PC-3 (cell line): ENCODE data around the gene ULBP3. TPM values are rescaled to one million over a fixed set of nuclear protein-coding genes. Genes with fewer than 3 reads are reported as not detected.

Experiments
- ATAC-seq: fragments of 200-7000 bp; cut with Tn5 transposase; 2 replicates; pipeline ENCODE4 v1.9.1; 2020; ENCODE audit warnings: mild to moderate bottlenecking, moderate library complexity
- BruUV-seq: library from RNA; stranded (reverse); fragments of 400-500 nt; replicated peaks from 2 replicates; lab custom pipeline; 2021; lab: Mats Ljungman, UMichigan
- CTCF ChIA-PET: fragments of 300-600 bp; sonication (Branson Sonifier 250); formaldehyde crosslinking; loops from one replicate; lab custom pipeline; 2022; ENCODE audit warnings: antibody characterized with exemption; lab: Charles Lee
- POLR2A ChIA-PET: fragments of 300-600 bp; sonication (Branson Sonifier 250); formaldehyde crosslinking; loops from one replicate; lab custom pipeline; 2022; ENCODE audit warnings: antibody characterized with exemption; ENCODE audit not compliant: unreplicated experiment; lab: Charles Lee
- DNase-seq: peaks from one replicate; pipeline ENCODE4 v3.0.0-alpha.2; 2015
- H2AFZ ChIP-seq: fragments of 300-600 bp; sonication (generic); 2 replicates; pipeline ENCODE4 v1.6.0; 2016; ENCODE audit warnings: antibody characterized with exemption, low read length
- H3F3A ChIP-seq: fragments of 300-600 bp; sonication (generic); one replicate; pipeline ENCODE4 v1.6.0; 2017; ENCODE audit warnings: antibody characterized with exemption, low read length, control low read depth, mild to moderate bottlenecking; ENCODE audit not compliant: unreplicated experiment
- H3K27ac ChIP-seq: fragments of 300-600 bp; sonication (generic); 2 replicates; pipeline ENCODE4 v1.5.1; 2016; ENCODE audit warnings: mild to moderate bottlenecking, low read length
- H3K27me3 ChIP-seq: fragments of 300-600 bp; sonication (generic); 2 replicates; pipeline ENCODE4 v1.6.1; 2016; ENCODE audit warnings: low read length, mixed read lengths
- H3K36me3 ChIP-seq: fragments of 300-600 bp; sonication (generic); 2 replicates; pipeline ENCODE4 v1.6.1; 2016; ENCODE audit warnings: low read depth, mixed run types, low read length, mixed read lengths
- H3K4me1 ChIP-seq: fragments of 300-600 bp; sonication (generic); 2 replicates; pipeline ENCODE4 v1.5.1; 2016; ENCODE audit warnings: low read length; ENCODE audit not compliant: insufficient read depth
- H3K4me2 ChIP-seq: fragments of 300-600 bp; sonication (generic); 2 replicates; pipeline ENCODE4 v1.6.0; 2016; ENCODE audit warnings: low read length
- H3K4me3 ChIP-seq: fragments of 300-600 bp; sonication (generic); 2 replicates; pipeline ENCODE4 v1.5.1; 2016; ENCODE audit warnings: mild to moderate bottlenecking, low read length, mixed read lengths
- H3K79me2 ChIP-seq: fragments of 300-600 bp; sonication (generic); 2 replicates; pipeline ENCODE4 v1.6.1; 2017; ENCODE audit warnings: low read length, mixed read lengths
- H3K9ac ChIP-seq: fragments of 300-600 bp; sonication (generic); 2 replicates; pipeline ENCODE4 v1.6.0; 2016; ENCODE audit warnings: mild to moderate bottlenecking, low read length
- H3K9me2 ChIP-seq: fragments of 300-600 bp; sonication (generic); replicated peaks from 2 replicates; pipeline ENCODE4 v1.6.1; 2016; ENCODE audit warnings: mixed run types, low read length, mixed read lengths
- H3K9me3 ChIP-seq: fragments of 300-600 bp; sonication (generic); 2 replicates; pipeline ENCODE4 v1.6.1; 2016; ENCODE audit warnings: low read length, mixed read lengths
- H4K20me1 ChIP-seq: fragments of 300-600 bp; sonication (generic); 2 replicates; pipeline ENCODE4 v1.6.1; 2016; ENCODE audit warnings: low read length, mixed read lengths
- EZH2 ChIP-seq: fragments of 300-600 bp; sonication (generic); IDR thresholded peaks from one replicate; pipeline ENCODE4 v1.6.1; 2017; ENCODE audit warnings: antibody characterized with exemption, mild to moderate bottlenecking, low read length; ENCODE audit not compliant: unreplicated experiment
- EZH2phosphoT487 ChIP-seq: fragments of 300-600 bp; sonication (generic); IDR thresholded peaks from 2 replicates; pipeline ENCODE4 v1.6.1; 2018; ENCODE audit warnings: mild to moderate bottlenecking, antibody characterized with exemption, low read length, borderline replicate concordance
- intact Hi-C: fragments of 100-400 bp; cut with micrococcal nuclease; formaldehyde crosslinking; loops from 2 replicates; pipeline ENCODE4 v1.9.0; 2023
- total RNA-seq: library from RNA; depleted of rRNA; stranded (reverse); fragments of >200 nt; gene quantifications from 2 replicates; pipeline ENCODE4 v1.2.3, GENCODE V29; 2014
- TF ChIP-seq, protein P1 (sequence below): fragments of 300-600 bp; sonication (generic); conservative IDR thresholded peaks from 2 replicates; pipeline ENCODE4 v1.5.1; 2017; ENCODE audit warnings: antibody characterized with exemption, low read depth, mild to moderate bottlenecking, low read length

ULBP3 gene
- total RNA-seq, 1 experiment from 2014 or later: 20.5 TPM

DNA sequence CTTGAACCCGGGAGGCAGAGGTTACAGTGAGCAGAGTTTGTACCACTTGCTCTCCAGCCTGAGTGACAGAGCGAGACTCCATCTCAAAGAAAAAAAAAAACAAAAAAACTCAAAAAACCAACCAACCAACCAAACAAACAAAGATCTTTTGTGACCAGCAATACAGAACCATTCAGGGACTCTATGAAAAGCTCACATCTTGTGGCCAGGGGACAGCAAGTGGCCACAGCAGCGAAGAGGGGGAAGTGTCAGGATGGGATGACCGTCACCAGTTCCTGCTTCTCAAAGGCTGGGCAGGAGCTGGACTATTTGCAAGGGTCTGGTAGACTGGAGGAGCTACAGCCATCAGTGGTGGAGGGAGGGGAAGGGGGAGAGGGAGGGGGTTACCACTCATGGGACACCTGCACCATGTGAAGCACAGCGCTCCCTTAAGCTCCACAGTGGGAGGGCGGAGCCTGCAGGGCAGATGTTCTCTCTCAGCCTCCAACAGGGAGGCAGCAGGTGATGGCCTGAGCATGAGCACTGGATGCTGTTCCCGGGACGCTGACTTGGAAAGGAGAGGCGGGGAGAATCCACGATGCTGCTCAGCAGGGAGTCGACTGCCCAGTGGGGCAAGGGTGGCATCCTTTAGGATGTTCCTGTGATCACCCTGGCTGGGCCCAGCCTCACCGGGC lies 19.7 kb upstream of the ULBP3 start:
- Histone ChIP-seq H3K9ac (no peak overlapping the region), H3K9me2 (no peaks in the 10 kb centered on the region), H3K79me2 (no peaks in the 10 kb centered on the region), H3K4me1 (no peaks in the 10 kb centered on the region), H3K4me3 (no peak overlapping the region), H2AFZ (no peak overlapping the region), H3K27me3 (0 out of 2 replicates have a peak, but pooled peaks cover 5% of the 10 kb centered on the region), H3K4me2 (no peak overlapping the region), H3K27ac (no peak overlapping the region), H3K9me3 (no peaks in the 10 kb centered on the region), H3F3A (no peaks in the 10 kb centered on the region), H4K20me1 (no peaks in the 10 kb centered on the region), H3K36me3 (no peaks in the 10 kb centered on the region)
- ATAC-seq: no peak
- CTCF ChIA-PET: no interaction called here
- TF ChIP-seq EZH2phosphoT487 (no peak), EZH2 (no peak)
- TF ChIP-seq, protein P1, sequence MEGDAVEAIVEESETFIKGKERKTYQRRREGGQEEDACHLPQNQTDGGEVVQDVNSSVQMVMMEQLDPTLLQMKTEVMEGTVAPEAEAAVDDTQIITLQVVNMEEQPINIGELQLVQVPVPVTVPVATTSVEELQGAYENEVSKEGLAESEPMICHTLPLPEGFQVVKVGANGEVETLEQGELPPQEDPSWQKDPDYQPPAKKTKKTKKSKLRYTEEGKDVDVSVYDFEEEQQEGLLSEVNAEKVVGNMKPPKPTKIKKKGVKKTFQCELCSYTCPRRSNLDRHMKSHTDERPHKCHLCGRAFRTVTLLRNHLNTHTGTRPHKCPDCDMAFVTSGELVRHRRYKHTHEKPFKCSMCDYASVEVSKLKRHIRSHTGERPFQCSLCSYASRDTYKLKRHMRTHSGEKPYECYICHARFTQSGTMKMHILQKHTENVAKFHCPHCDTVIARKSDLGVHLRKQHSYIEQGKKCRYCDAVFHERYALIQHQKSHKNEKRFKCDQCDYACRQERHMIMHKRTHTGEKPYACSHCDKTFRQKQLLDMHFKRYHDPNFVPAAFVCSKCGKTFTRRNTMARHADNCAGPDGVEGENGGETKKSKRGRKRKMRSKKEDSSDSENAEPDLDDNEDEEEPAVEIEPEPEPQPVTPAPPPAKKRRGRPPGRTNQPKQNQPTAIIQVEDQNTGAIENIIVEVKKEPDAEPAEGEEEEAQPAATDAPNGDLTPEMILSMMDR: no peak
- intact Hi-C loops: loop anchor here (10.0 kb wide), 1 partner anchor 496 kb away; no protein-coding TSS in a partner anchor
- no TSS peak for BruUV-seq
- POLR2A ChIA-PET: no interaction called here
- DNase-seq: no peak

DNA sequence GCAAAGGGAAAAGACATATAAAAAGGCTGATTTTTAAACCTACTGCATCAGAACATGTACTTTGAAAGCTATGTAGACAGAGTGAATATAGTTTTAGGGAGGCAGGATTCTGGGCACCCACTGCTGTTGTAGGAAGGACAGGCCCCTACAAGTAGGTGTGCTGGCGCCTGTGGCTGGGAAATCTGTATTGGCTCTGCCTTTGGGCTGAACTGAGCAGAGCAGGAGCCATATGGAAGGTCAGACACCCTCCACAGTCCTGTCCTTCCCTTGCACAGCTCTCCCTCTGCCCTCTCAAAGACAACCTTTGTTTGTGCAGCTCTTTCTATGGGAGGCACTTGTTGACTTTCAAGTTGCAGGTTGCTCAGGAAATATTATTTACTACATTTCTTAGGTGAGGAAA lies 18.4 kb upstream of the ULBP3 start:
- no peaks in the 10 kb centered on the region for H3K36me3 ChIP-seq
- no peaks in the 10 kb centered on the region for H3K4me1 ChIP-seq
- intact Hi-C loops: loop anchor here (10.0 kb wide), 1 partner anchor 497 kb away; no protein-coding TSS in a partner anchor
- no peak for TF ChIP-seq EZH2
- TF ChIP-seq, protein P1: no peak
- no peak for TF ChIP-seq EZH2phosphoT487
- no peak for ATAC-seq
- H3K9me2 ChIP-seq: no peaks in the 10 kb centered on the region
- no peak overlapping the region for H2AFZ ChIP-seq
- no peak overlapping the region for H3K9ac ChIP-seq
- H3K9me3 ChIP-seq: no peaks in the 10 kb centered on the region
- no peak for DNase-seq
- no peak overlapping the region for H3K27ac ChIP-seq
- H3K4me2 ChIP-seq: no peak overlapping the region
- H3K4me3 ChIP-seq: no peak overlapping the region
- 0 out of 2 replicates have a peak, but pooled peaks cover 5% of the 10 kb centered on the region for H3K27me3 ChIP-seq
- POLR2A ChIA-PET: no interaction called here
- H4K20me1 ChIP-seq: no peaks in the 10 kb centered on the region
- H3F3A ChIP-seq: no peaks in the 10 kb centered on the region
- CTCF ChIA-PET: no interaction called here
- no TSS peak for BruUV-seq
- no peaks in the 10 kb centered on the region for H3K79me2 ChIP-seq

DNA sequence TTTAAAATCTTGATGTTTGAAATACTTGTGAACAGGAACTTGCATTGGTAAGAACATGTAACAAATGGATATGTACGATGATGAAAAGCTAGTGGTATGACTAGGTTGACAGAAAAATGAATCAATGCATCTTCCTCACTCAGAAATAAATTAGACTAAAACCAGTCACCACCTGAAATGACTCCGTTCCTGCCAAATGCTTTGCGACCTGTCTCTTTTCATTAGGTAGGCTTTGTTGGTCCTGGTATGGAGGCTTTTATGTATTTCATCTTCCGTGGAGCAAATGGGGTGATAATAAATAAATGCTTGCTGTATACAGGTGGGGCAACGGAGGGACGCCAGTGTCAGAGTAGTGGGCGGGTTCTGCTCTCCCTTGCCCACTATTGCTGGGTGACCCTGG lies 17.1 kb upstream of the ULBP3 start:
- CTCF ChIA-PET: interaction anchor here (0.6 kb wide), 1 partner anchor 17 kb away, joined by 4 read pairs; the partner anchor contains the start of gene ULBP3

More for the DNA sequence above, 17.1 kb upstream of the ULBP3 start:
- Histone ChIP-seq H3K4me3 (no peak overlapping the region), H3F3A (no peaks in the 10 kb centered on the region), H3K27me3 (0 out of 2 replicates have a peak, but pooled peaks cover 5% of the 10 kb centered on the region), H3K4me2 (no peak overlapping the region), H4K20me1 (no peaks in the 10 kb centered on the region), H2AFZ (no peak overlapping the region), H3K4me1 (no peaks in the 10 kb centered on the region), H3K79me2 (no peaks in the 10 kb centered on the region), H3K9me2 (no peaks in the 10 kb centered on the region), H3K36me3 (no peaks in the 10 kb centered on the region), H3K9me3 (no peaks in the 10 kb centered on the region), H3K27ac (no peak overlapping the region), H3K9ac (no peak overlapping the region)
- ATAC-seq: no peak
- TF ChIP-seq EZH2: no peak
- TF ChIP-seq, protein P1: no peak
- TF ChIP-seq EZH2phosphoT487: no peak
- intact Hi-C loops: loop anchor here (10.0 kb wide), 1 partner anchor 499 kb away; no protein-coding TSS in a partner anchor
- no peak for DNase-seq
- no TSS peak for BruUV-seq
- POLR2A ChIA-PET: no interaction called here
